H1 (cell line): ENCODE measurements around the gene UTP20. TPM values are rescaled to one million over a fixed set of nuclear protein-coding genes. Genes with fewer than 3 reads are reported as not detected.

Experiments used
- BCL11A ChIP-seq, 2 experiments: IDR thresholded peaks; one replicate each; pipeline ENCODE4 v1.6.1; 2011; ENCODE audit warnings: low read depth in 2 of 2, low read length in 2 of 2, mild to moderate bottlenecking in 2 of 2
- CBX8 ChIP-seq: fragments of 300-800, 300-1000 bp; sonication (generic); IDR thresholded peaks from 2 replicates; pipeline ENCODE4 v1.7.1; 2016; ENCODE audit warnings: low read depth, low read length, borderline replicate concordance
- CREB1 ChIP-seq: IDR thresholded peaks from 2 replicates; pipeline ENCODE4 v1.6.1; 2012; ENCODE audit warnings: inconsistent platforms
- CTBP2 ChIP-seq: IDR thresholded peaks from 2 replicates; pipeline ENCODE4 v1.7.0; 2011; ENCODE audit warnings: borderline replicate concordance, mild to moderate bottlenecking, moderate library complexity, mixed read lengths, low read length; ENCODE audit not compliant: insufficient read depth, insufficient read length
- FOSL1 ChIP-seq: IDR thresholded peaks from 2 replicates; pipeline ENCODE4 v1.6.1; 2011; ENCODE audit warnings: mild to moderate bottlenecking, low read depth, low read length, moderate library complexity; ENCODE audit not compliant: insufficient read depth
- HDAC2 ChIP-seq, 2 experiments: fragments of 300-600 bp in 1 of 2; sonication (generic) in 1 of 2; IDR thresholded peaks; 2 replicates each; pipeline ENCODE4 v1.6.1; 2011 to 2012; ENCODE audit warnings: low read depth in 2 of 2, low read length in 2 of 2, mild to moderate bottlenecking in 2 of 2, moderate library complexity in 2 of 2, borderline replicate concordance in 1 of 2, inconsistent platforms in 1 of 2
- JUN ChIP-seq: IDR thresholded peaks from 2 replicates; pipeline ENCODE4 v1.6.1; 2011; ENCODE audit warnings: low read depth, mild to moderate bottlenecking, improper control_type of control experiment, low read length
- JUND ChIP-seq: IDR thresholded peaks from 2 replicates; pipeline ENCODE4 v1.6.1; 2011; ENCODE audit warnings: mild to moderate bottlenecking, improper control_type of control experiment, low read length
- MAFK ChIP-seq: IDR thresholded peaks from 2 replicates; pipeline ENCODE4 v1.6.1; 2012; ENCODE audit warnings: low read depth, mild to moderate bottlenecking, improper control_type of control experiment, low read length
- PHF8 ChIP-seq: fragments of 200-600 bp; sonication (generic); conservative IDR thresholded peaks from 2 replicates; pipeline ENCODE4 v1.7.1; 2012; ENCODE audit warnings: low read depth, mild to moderate bottlenecking, inconsistent platforms, low read length, moderate library complexity
- POLR2AphosphoS5 ChIP-seq: IDR thresholded peaks from 2 replicates; pipeline ENCODE4 v1.6.1; 2011; ENCODE audit warnings: low read depth, low read length
- RBBP5 ChIP-seq: IDR thresholded peaks from 2 replicates; pipeline ENCODE4 v1.7.1; 2012; ENCODE audit warnings: low read depth, mild to moderate bottlenecking, inconsistent platforms, low read length, moderate library complexity, borderline replicate concordance
- SIN3A ChIP-seq, 2 experiments: IDR thresholded peaks in 1 of 2; conservative IDR thresholded peaks in 1 of 2; 2 replicates each; pipeline ENCODE4 v1.6.1; 2011 to 2012; ENCODE audit warnings: low read length in 2 of 2, improper control_type of control experiment in 1 of 2, low read depth in 1 of 2, mild to moderate bottlenecking in 1 of 2
- TAF1 ChIP-seq: IDR thresholded peaks from 2 replicates; pipeline ENCODE4 v1.6.1; 2011; ENCODE audit warnings: mild to moderate bottlenecking, low read depth, low read length
- TAF7 ChIP-seq: optimal IDR thresholded peaks from 2 replicates; pipeline ENCODE3; 2011; ENCODE audit warnings: low read depth, mild to moderate bottlenecking, inconsistent platforms, low read length, moderate library complexity, borderline replicate concordance
- polyA plus RNA-seq, 7 experiments: library from polyadenylated mRNA; depleted of rRNA in 3 of 7; stranded (reverse) in 5 of 7; unstranded in 2 of 7; fragments of >200 nt in 5 of 7; fragments of 200-250 nt in 2 of 7; gene quantifications; 1 replicate in 5 of 7; 2 replicates in 1 of 7; 4 replicates in 1 of 7; pipeline versions ENCODE4 v1.2.1 to v1.2.3, GENCODE V29; 2011 to 2013; ENCODE audit warnings: missing spikeins in 2 of 7, mixed read lengths in 2 of 7
- total RNA-seq: library from RNA; stranded (reverse); fragmentation: NEBNext Ultra II Directional; extraction: Animal tissue kit (Norgen Biotek cat#: 25700); gene quantifications from 2 replicates; pipeline ENCODE4 v1.2.1, GENCODE V29; 2021

The UTP20 gene
- total and polyA plus RNA-seq, 2 of the 8 experiments (the other 6 are each of a cell fraction or from before 2014, with no cell fraction given): 8.5 to 48.4 TPM

- TF ChIP-seq TAF7 (peak; percentile 57), CTBP2 (no peak), MAFK (no peak), JUND (no peak), BCL11A (IDR thresholded peaks at IDR 0.05; ENCODE audit: low read depth in 2 of 2, low read length in 2 of 2) (no peak), PHF8 (peak; percentile 77), SIN3A (conservative IDR thresholded peaks at IDR 0.05 in 1 of 2, IDR thresholded peaks at IDR 0.05 in 1 of 2; ENCODE audit: low read depth in 1 of 2, low read length in 2 of 2) (peak; percentile 31 to 45; a peak in 1 of 4 replicates), POLR2AphosphoS5 (peak; percentile 80), HDAC2 (IDR thresholded peaks at IDR 0.05; ENCODE audit: borderline replicate concordance in 1 of 2, low read depth in 2 of 2, low read length in 2 of 2) (peak in 1 of 2 experiments; percentile 30; a peak in 1 of 4 replicates), CBX8 (no peak), RBBP5 (peak; percentile 79; the same call in 1 of the 2 replicates), FOSL1 (no peak), CREB1 (peak; percentile 93), TAF1 (peak; percentile 91), JUN (no peak)
These were observed 127.8 kb downstream of the UTP20 start, which contains the start of gene ARL1 (continued) for GRCh38 chr12:101407436-101408345.
